Heart left ventricle (tissue), 16 donors: ENCODE measurements around the gene CACNA1C. TPM values are rescaled to one million over a fixed set of nuclear protein-coding genes. Genes with fewer than 3 reads are reported as not detected.
A peak's percentile ranks its signal among the peaks of the same experiment; 100 is the strongest.

Experiments
- ATAC-seq, 4 donors: fragments of 200-7000 bp; cut with Tn5 transposase; one replicate each; pipeline ENCODE4 v1.9.1; 2020 to 2022; ENCODE audit warnings: moderate library complexity in 4 of 4, mild to moderate bottlenecking in 3 of 4, moderate number of reproducible peaks in 1 of 4
- DNase-seq, 5 donors: peaks; one replicate each; pipeline ENCODE4 v3.0.0-alpha.2; 2020
- H3K27ac ChIP-seq, 12 donors: fragments of 200-600 bp; sonication (generic) in 4 of 12; one replicate each; pipeline versions ENCODE4 v1.5.0 to v1.8.0; 2016 to 2022; ENCODE audit warnings: mild to moderate bottlenecking in 2 of 12
- H3K27me3 ChIP-seq, 9 donors: fragments of 200-600 bp; sonication (generic) in 2 of 9; one replicate each; pipeline versions ENCODE4 v1.5.1 to v1.8.0; 2016 to 2022; ENCODE audit warnings: mild to moderate bottlenecking in 3 of 9
- H3K36me3 ChIP-seq, 9 donors: fragments of 200-600 bp; sonication (generic) in 2 of 9; one replicate each; pipeline versions ENCODE4 v1.5.0 to v1.8.0; 2018 to 2022; ENCODE audit warnings: mild to moderate bottlenecking in 2 of 9
- H3K4me1 ChIP-seq, 12 donors: fragments of 200-600 bp; sonication (generic) in 4 of 12; one replicate each; pipeline versions ENCODE4 v1.5.0 to v1.8.0; 2016 to 2022; ENCODE audit warnings: mild to moderate bottlenecking in 3 of 12
- H3K4me3 ChIP-seq, 12 donors: fragments of 200-600 bp; sonication (generic) in 4 of 12; one replicate each; pipeline versions ENCODE4 v1.5.0 to v1.8.0; 2017 to 2022; ENCODE audit warnings: mild to moderate bottlenecking in 9 of 12, moderate library complexity in 4 of 12
- H3K9me3 ChIP-seq, 12 donors: fragments of 200-600 bp; sonication (generic) in 4 of 12; one replicate each; pipeline versions ENCODE4 v1.5.0 to v1.8.0; 2016 to 2022; ENCODE audit warnings: mild to moderate bottlenecking in 1 of 12
- POLR2A ChIP-seq, 2 donors: fragments of 450-650 bp; IDR thresholded peaks; one replicate each; pipeline ENCODE4 v1.6.1; 2017; ENCODE audit warnings: antibody characterized with exemption in 2 of 2, mild to moderate bottlenecking in 2 of 2, moderate library complexity in 2 of 2
- WGBS, 4 donors: extraction: QIAGEN DNeasy Blood & Tissue Kit in 2 of 4; methylation state at CpG; one replicate each; pipeline versions ENCODE4 v1.1.5 to v1.1.7; 2013 to 2018; 5-methylcytosine and 5-hydroxymethylcytosine counted together
- intact Hi-C, 10 donors: fragments of 100-400 bp; cut with DNase I; formaldehyde crosslinking; loops; one replicate each; pipeline versions ENCODE4 v1.11.1 to v1.14.2; 2022
- polyA plus RNA-seq, 2 donors: library from polyadenylated mRNA; stranded (reverse); fragments of 200-250 nt; gene quantifications; one replicate each; pipeline ENCODE4 v1.2.3, GENCODE V29; 2013
- total RNA-seq, 9 donors: library from RNA; depleted of rRNA in 2 of 9; stranded (reverse); fragments of >200 nt in 2 of 9; fragmentation: NEBNext Ultra II Directional in 3 of 9; extraction: Animal tissue kit (Norgen Biotek cat#: 25700) in 3 of 9; gene quantifications; one replicate each; pipeline versions ENCODE4 v1.1.0 to v1.2.4, GENCODE V29; 2016 to 2023
- TF ChIP-seq, protein P1 (sequence below), 12 donors: fragments of 200-600 bp; sonication (generic) in 4 of 12; IDR thresholded peaks; one replicate each; pipeline versions ENCODE4 v1.5.0 to v1.8.0; 2018 to 2022; ENCODE audit warnings: antibody characterized with exemption in 12 of 12, mild to moderate bottlenecking in 5 of 12
- donor health status: ischemic (EF 13 %, LVEDD 7.1; RV severe dilation, severe dysfunction).
- donor health status: healthy with polysubstance abuse.
- donor health status: DM: no; HTN: yes; CAD: no.
- donor health status: DM: no; HTN: no; CAD: no.
- donor health status: ischemic (EF 25% LVEDD 6.9; RV normal size, moderate dysfunction).
- donor health status: ischemic (EF 25% LVEDD 5.7; RV mildly dilated, moderate dysfunction).
- donor health status: healthy.
- donor health status: DM: yes; HTN: yes; CAD: no.
- donor health status: ischemic (EF 35%, LVEDD 5.7; RV mildly dilated, moderate dysfunction).
- donor health status: nonischemic (EF 11% LVEDD 7.7; RV severe dilation, severe dysfunction).
- donor health status: DM: yes; HTN: yes; CAD: no.
- donor health status: PGD.
- donor health status: ischemic (EF 29% LVEDD 5.4; RV normal size, mild dysfunction).
- donor health status: nonischemic (EF 23%, LVEDD 6.1; RV moderate dilation, normal function).

CACNA1C gene
- total and polyA plus RNA-seq, 11 donors = 41.9 to 196 (median 164) TPM

DNA sequence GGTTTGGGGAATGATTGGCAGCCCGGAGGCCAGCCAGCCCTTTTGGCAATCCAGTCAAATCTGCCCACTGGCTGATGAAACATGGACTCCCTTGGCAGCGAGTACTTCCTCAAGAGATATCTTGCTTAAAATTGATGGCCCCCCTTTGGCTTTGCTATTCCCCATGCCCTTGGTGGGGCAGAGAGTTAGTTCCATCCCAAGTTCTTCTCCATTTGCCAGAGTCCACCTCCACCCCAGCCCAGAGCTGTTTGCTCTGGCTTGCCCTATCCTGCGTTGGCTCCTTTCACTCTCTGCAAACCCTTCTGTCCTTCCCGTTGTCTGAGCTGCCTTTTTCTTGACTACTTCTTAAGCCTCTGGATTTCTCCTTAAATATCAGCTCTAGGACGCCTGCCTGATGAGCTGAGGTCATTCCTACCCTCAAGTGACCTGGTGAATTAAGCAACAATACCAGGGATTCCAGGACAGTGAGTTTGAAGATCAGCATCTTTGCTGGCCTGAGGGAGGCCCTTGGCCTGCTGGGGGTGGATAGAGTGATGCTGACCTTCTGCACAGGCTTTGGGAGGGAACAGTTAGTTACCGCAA lies 212.0 kb downstream of the CACNA1C start:
- no peak for DNase-seq
- H3K27ac ChIP-seq = peak overlapping the region in 11 of 12 donors; percentile 2 to 73 (median 50)
- no peaks in the 10 kb centered on the region for H3K27me3 ChIP-seq
- H3K36me3 ChIP-seq = no peaks in the 10 kb centered on the region
- H3K4me1 ChIP-seq = peaks cover 5 to 98% (median 66%) of the 10 kb centered on the region in 12 donors
- peak; percentile 8 to 67 (median 52) for ATAC-seq
- 53 to 66% (median 58%) methylated on average over 5 to 6 of the region's 6 CpGs for WGBS, 4 donors
- no peak for TF ChIP-seq POLR2A (IDR thresholded peaks at IDR 0.05)
- TF ChIP-seq, protein P1, sequence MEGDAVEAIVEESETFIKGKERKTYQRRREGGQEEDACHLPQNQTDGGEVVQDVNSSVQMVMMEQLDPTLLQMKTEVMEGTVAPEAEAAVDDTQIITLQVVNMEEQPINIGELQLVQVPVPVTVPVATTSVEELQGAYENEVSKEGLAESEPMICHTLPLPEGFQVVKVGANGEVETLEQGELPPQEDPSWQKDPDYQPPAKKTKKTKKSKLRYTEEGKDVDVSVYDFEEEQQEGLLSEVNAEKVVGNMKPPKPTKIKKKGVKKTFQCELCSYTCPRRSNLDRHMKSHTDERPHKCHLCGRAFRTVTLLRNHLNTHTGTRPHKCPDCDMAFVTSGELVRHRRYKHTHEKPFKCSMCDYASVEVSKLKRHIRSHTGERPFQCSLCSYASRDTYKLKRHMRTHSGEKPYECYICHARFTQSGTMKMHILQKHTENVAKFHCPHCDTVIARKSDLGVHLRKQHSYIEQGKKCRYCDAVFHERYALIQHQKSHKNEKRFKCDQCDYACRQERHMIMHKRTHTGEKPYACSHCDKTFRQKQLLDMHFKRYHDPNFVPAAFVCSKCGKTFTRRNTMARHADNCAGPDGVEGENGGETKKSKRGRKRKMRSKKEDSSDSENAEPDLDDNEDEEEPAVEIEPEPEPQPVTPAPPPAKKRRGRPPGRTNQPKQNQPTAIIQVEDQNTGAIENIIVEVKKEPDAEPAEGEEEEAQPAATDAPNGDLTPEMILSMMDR (IDR thresholded peaks at IDR 0.05) = no peak
- intact Hi-C loops = no loop called here
- no peak overlapping the region for H3K4me3 ChIP-seq
- H3K9me3 ChIP-seq = no peaks in the 10 kb centered on the region

DNA sequence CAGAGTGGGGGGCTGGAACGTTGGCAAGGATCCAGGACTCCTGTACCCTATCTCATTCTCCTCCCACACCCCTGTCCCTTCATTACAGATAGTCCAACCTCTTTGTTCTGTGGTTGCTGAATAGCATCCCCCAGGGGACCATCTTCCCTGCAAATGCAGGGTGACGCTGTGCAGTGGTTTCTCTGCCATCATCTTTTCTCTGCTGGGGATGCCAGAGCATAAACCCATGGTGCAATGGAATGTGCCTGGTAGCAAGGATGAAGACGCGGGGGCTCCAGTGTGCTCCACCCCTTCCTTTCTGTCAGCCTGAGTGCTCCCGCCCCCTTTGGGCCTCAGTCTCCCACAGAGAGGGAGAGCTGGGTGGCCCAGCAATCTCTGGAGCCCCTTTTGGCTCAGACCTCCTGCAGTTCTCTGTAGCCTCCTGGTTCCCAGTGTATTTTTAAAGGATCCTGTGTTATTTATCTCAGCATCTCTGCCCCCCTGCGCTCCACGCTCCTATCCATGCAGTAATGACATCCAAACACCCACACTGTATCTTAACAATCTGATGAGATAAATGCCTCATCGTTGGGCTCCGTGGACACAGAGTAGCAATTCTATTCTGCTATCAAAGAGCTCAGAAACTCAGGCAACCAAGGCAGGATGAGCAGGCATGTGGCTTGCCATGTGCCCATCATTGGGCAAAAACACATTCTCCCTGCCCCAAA lies 212.8 kb downstream of the CACNA1C start:
- H3K36me3 ChIP-seq = no peaks in the 10 kb centered on the region
- ATAC-seq (no peak), DNase-seq (no peak)
- no peak overlapping the region for H3K4me3 ChIP-seq
- H3K27me3 ChIP-seq = no peaks in the 10 kb centered on the region
- WGBS, 4 donors = 68 to 74% (median 70%) methylated on average over 9 of the region's 9 CpGs
- peak overlapping the region in 10 of 12 donors; percentile 2 to 73 (median 50) for H3K27ac ChIP-seq
- H3K9me3 ChIP-seq = no peaks in the 10 kb centered on the region
- H3K4me1 ChIP-seq = peaks cover 2 to 93% (median 62%) of the 10 kb centered on the region in 12 donors
- TF ChIP-seq, protein P1 (IDR thresholded peaks at IDR 0.05) = no peak
- TF ChIP-seq POLR2A (IDR thresholded peaks at IDR 0.05) = no peak
- intact Hi-C loops = no loop called here

DNA sequence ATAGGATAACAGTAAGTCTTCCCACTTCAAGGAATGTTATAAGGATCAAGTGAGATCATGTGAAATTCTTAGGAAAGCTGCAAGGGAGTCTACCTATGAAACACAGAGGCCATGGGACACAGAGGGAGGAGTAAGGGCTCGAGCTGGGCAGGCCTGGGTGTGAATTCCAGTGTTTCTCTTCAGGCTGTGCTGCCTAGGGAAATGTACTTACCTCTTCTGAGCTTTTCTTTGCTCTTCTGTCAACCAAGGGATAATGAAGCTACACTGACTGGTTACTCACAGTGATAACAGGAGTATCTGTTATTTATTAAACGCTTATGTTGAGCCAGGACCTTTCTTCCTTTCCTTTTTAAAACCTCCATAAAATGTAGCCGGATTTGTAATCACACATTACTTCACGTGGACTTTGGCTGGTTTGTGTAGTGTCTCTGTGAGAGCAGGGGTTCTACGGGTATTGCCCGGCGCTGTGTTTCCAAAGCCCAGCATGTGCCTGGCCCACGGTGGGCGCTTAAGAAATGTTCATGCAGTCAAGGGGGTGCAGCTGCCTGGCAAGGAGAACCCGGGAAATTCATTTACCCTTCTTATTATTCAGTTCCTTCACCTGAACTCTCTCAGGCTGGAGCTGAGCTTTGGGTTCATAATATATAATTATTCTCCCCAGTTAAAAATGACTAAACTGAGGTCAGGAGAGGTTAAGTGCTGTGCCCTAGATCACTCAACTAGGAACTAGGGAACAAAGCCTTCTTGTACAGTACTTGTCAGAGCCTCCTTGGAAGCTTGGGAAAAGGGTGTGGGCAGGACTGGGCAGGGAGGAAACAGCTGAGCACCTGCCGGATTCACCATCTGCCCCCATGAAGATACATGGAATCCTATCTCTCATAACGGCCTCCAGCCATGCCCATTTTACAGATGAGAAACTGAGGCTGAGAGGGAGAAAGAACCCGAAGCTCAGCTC lies 214.2 kb downstream of the CACNA1C start:
- ATAC-seq = no peak
- Histone ChIP-seq H3K4me3 (no peak overlapping the region), H3K36me3 (no peaks in the 10 kb centered on the region), H3K4me1 (peaks cover 0 to 80% (median 52%) of the 10 kb centered on the region in 12 donors), H3K9me3 (no peaks in the 10 kb centered on the region), H3K27ac (peak overlapping the region in 2 of 12 donors; percentile 53 to 73), H3K27me3 (no peaks in the 10 kb centered on the region)
- 82 to 88% (median 86%) methylated on average over 13 of the region's 13 CpGs for WGBS, 4 donors
- TF ChIP-seq, protein P1 (IDR thresholded peaks at IDR 0.05) = no peak
- no peak for TF ChIP-seq POLR2A (IDR thresholded peaks at IDR 0.05)
- DNase-seq = no peak
- intact Hi-C loops = no loop called here
